ENCODE data around the gene TOR2A.
"Not testable (repeated sequence)": the region's sequence is repeated elsewhere in the genome, so short reads cannot be mapped to it uniquely, and the experiment has no call there.

Gene TOR2A

GRCh38 chr9:127769929-127770582, 35.0 kb upstream of the TOR2A start:
- peak; percentile 26 for DNase-seq

DNA sequence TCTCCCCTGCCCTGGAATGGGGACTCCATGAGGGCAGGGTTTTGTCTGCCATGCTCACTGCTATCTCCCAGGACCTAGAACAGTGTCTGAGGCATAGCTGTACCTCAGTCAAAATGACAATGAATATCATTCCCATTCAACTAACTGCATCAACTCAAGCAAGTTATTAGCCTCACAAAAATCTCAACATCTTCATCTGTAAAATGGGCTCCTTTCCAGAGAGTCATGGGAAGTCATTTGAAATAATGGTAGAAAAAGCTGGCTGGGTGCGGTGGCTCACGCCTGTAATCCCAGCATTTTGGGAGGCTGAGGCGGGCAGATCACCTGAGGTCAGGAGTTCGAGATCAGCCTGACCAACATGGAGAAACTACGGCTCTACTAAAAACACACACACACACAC, 34.0 kb upstream of the TOR2A start:
- no peak for DNase-seq

GRCh38 chr9:127768698-127769097, 33.6 kb upstream of the TOR2A start:
- no peak for DNase-seq

GRCh38 chr9:127767909-127768331, 32.8 kb upstream of the TOR2A start:
- DNase-seq: peak; percentile 51

DNA sequence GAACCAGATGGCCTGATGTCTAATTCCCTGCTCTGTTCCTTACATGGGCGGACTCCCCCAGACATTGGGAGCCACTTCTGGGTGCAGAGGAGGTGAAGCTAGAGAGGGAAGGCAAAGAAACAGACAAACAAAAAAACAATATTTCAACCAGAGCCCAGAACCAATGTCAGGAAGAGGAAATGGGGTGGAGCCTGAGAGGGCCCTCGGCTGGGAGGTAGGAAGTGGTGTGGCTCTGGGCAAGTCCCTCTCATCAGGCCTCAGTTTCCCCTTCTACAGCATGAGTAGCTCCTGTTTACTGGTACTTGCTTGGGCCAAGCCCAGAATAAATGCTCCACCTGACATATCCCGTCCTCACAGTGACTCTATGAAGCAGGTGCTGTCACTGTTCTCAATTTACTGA, 32.3 kb upstream of the TOR2A start:
- DNase-seq: no peak

DNA sequence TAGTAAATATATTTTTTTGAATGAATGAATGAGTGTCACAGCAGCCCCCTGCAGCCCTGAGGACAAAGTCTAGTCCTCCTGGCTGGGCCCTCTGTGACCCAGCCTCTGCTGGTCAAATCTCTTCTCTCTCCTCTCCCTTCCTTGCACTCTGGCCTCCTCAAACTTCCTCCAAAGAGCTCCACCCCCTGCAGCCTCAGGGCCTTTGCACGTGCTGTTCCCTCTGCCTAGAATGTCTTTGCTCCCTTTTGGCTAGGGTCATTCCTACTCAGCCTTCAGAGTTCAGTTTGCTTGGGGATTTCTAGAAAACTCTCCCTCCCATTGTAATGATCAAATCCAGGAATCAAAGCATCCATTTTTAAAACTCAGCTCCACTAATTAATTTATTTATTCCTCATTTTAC, 30.3 kb upstream of the TOR2A start:
- no peak for DNase-seq

- DNase-seq: peak; percentile 25
Observed at GRCh38 chr9:127763918-127764384, 28.9 kb upstream of the TOR2A start.

GRCh38 chr9:127762111-127762676, 27.1 kb upstream of the TOR2A start:
- DNase-seq: no peak

DNA sequence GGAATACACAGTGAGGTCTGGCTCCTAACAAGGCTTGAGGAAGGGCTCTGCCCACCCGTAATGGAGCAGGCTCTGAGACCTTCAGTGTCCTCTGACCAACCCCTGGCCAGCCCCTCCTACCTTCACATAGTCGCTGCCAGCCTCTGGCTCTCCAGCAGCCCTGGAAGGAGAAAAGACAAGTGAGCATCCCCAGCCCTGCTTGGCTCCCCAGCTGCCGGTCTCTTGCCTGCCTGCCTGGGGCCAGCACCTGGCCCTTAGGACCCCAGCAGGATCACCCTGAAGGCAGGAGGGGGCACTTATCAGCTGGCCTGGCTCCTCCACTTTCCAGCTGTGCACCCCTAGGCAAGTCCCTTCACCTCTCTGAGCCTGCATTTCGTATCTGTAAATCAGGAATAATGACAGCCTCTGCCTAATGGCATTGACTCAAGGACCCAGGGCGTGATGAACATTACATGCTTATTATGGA, 26.4 kb upstream of the TOR2A start:
- DNase-seq: no peak

GRCh38 chr9:127761061-127761460, 26.0 kb upstream of the TOR2A start:
- no peak for DNase-seq

GRCh38 chr9:127758843-127759242, 23.7 kb upstream of the TOR2A start:
- DNase-seq: no peak

GRCh38 chr9:127756776-127757175, 21.7 kb upstream of the TOR2A start:
- not testable (repeated sequence) for DNase-seq

- no peak for DNase-seq
Observed at GRCh38 chr9:127756233-127756632, 21.1 kb upstream of the TOR2A start.

DNA sequence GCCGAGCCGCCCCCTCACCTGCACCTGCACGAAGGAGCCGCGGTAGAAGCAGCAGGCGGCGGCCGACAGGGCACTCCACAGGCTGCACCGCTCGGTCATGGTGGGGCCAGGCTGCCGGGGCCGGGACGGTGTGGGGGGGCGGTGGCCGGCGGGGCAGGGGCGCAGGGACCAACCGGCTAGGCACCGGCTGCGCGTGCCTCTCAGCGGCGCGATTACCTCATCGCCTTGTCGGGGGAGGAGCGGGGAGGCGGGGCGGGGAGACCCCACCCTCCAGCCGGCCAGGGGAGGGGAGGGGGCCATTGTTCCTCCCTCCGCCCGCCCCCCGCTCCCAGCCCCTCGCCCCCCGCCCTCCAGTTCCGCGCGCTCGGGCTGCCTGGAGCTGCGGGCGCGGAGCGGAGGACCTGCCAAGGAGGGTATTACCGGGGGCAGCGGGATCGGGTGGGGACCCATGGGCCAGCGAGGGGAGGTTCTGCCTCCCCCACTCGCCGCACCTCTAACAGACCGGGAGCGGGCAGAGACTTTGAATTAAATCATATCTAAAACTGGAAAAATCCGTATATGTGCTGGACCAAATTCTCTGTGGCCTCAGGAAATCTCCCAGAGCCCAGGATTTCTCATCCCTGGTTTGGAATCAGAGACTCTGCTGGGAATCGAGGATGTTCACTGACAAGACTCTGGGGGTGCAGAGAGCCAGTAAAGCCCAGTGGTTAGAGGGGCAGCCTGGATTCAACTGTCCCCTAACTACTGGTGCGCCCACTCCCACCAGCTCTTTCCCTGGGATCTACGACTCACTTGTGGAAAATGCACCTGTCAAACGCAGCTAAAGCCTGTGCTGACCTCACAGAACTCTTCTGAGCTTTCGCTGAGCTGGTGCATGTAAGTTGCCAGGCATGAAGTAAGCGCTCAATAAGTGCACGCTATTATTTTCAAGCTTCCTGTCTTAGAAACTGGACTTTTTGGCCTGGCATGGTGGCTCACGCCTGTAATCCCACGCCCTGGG, 20.3 kb upstream of the TOR2A start:
- DNase-seq: no peak

DNA sequence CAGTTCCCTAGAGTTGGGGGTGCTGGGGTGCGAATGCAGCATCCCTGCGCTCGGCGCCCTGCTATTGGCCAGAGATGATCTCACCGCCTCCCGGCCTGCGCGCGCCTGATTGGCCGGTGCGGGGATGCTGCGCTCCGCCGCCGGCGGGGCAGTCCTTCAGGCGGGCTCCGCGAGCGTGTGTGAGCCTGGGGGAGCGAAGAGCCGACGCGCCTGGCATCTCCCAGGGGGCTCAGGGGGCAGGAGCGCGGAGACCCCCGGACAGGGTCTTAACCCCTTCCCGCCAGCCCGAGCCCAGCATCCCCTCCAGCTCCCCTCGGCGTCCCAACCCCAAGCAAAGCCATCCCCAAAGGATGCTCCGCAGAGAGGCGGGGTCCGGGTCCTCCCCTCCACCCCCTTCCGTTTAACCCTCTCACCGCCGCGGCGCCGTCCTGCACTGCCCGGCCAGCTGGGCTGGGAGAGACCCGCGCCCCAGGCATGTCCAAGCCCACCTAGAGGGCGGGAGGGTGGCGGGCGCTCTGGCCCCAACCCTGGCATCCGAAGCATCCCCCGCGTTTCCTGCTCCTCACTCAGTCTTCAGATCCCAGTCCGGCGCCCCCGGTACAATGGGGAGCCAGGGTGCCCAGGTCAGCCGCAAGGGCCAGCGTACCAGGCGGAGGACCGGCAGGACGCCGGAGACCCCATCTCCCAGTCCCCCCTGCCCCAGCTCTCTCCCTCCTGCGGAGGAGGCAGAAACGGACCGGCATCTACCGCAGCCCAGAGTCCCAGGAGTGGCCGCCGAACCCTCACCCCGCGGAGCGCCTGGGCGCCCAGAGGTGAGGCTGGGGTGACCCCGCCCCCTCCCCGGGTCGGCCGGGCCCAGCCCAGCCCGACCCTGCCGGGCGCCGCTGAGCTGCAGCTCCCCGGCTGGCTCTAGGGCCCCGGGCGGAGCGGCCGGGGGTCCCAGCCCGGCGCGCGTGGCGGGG, 19.3 kb upstream of the TOR2A start:
- DNase-seq: peak; percentile 60

GRCh38 chr9:127753622-127754021, 18.5 kb upstream of the TOR2A start:
- no peak for DNase-seq

DNA sequence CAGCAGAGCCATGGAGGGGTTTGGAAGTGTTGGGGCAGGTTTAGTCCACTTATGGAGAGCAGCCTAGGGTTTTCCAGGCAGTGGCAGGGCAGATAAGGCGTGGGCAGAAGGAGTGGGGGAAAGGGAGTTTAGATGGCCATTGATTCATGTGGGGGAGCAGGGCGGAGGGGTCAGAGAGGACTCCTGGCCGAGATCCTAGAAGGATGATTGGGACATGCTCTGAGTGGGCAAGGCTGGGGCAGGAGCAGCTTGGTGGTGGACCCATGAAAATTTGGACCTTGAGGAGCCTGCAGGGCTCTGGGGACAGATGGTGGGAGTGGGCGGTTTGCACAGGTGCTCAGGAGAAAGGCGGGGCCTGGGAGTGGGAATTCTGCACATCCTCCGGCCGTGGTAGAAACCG, 18.1 kb upstream of the TOR2A start:
- DNase-seq: no peak

DNA sequence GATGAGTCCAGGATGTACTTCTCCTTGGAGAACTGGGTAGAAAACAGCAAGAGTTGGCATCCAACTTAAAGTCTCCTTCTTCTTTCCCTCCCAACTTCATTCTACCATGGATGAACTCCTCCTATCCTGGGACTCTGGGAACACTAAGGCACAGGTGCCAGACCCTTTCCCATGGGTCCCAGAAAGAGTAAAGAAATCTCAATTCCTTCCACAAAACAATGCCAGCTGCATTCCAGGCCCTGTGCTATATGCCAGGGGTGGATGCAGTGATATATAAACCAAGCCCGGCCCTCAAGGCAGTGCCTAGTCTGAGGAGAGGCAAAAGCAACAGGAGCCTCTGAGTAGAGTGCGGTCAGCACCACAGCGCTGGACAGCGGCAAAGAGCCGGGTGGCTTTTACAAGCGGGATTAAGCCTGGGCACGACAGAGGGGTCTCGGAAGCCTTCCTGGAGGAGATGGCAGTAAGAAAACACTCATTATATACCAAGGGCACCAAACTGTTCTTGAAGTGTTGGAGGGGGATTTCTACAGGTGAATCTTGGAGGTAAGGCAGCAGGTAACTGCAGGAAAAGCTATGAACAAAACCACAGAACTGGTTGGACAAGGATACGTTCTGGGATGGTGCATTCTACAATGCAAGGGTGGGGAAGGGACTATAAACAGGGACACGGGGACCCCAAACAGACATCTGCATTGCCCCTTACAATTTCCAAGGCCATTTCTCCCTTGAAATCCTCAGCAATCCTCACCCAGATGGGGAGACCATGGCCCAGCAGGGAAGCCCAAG, 16.4 kb upstream of the TOR2A start:
- no peak for DNase-seq

DNA sequence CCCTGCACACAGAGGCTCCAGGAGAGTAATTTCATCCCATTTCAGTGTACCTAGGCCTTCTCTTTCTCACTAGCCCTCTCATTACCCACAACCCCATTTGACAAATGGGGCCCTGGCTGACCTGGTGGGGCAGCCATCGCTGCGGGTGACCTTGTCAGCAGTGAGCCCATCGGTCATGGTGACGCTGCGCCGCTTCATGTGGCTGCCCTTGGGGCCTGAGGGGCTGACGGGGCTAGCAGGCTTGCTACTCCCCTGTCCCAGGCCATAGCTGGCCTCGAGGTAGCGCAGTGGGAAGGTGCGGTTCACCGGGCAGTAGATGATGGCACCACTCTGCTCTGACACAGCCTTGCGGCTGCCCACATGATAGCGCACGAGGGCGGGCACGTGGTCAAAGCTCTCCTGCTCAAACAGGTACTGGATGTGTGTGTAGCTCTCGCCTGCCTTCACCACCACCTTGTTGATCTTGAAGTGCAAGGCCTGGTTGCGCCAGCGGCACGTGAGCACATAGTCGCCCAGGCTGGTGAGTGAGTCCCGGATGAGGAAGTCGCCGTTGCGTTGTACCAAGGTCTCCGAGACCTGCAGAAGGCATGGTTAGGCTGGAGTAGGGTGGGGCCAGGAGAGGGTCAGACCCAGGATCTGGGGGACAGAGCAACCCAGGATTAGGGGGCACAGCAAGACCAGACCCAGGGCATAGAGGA, 14.1 kb upstream of the TOR2A start:
- DNase-seq: no peak

GRCh38 chr9:127746959-127747569, 12.0 kb upstream of the TOR2A start:
- no peak for DNase-seq

Measured in right kidney (tissue), 1 donor.